Measurements from ENCODE around the gene OR1K1.
"Not testable (repeated sequence)": the region's sequence is repeated elsewhere in the genome, so short reads cannot be mapped to it uniquely, and the experiment has no call there.

OR1K1 gene

DNA sequence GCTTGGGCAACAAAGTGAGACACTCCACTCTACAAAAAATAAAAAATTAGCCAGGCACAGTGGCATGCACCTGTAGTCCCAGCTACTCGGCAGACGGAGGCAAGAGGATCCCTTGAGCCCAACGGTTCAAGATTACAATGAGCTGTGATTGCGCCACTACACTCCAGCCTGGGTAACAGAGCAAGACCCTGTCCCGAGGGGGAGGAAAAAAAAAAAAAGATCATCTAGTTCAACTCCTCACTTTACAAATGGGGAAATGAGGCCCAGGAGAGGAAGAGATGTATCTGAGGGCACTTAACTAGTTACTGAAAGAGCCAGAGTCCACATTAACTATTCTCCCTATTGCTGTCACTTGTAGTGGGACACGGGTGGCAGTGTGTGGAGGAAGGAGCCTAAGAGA lies 14.6 kb downstream of the OR1K1 start:
- DNase-seq = no peak

GRCh38 chr9:122815544-122815943 lies 15.6 kb downstream of the OR1K1 start:
- DNase-seq = no peak

DNA sequence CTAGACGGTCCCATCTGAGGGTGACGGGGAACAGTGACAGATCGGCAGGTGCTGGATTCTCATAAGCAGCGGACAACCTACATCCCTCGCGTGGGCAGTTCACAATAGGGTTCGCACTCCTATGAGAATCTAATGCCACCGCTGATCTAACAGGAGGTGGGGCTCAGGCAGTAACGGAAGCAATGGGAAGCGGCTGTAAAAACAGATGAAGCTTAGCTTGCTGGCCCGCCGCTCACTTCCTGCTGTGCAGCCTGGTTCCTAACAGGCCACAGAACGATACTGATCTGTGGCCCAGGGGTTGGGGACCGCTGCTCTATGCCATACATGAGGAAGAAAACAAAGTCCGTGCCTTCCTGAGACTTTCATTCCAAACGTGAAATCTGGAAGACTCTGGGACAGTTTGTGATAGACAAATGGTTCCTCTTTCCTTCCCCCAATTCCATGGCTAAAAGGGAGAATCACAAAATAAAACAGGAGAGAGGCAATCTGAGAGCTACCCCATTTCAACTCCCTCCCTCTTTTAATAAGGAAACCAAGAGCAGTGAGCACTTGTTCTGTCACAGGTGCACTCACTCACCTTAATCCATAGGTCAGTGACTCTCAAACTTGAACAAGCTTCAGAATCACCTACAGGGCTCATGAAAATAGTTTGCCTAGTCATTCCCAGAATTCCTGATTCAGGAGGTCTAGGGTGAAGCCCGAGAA lies 16.4 kb downstream of the OR1K1 start:
- no peak for DNase-seq

DNA sequence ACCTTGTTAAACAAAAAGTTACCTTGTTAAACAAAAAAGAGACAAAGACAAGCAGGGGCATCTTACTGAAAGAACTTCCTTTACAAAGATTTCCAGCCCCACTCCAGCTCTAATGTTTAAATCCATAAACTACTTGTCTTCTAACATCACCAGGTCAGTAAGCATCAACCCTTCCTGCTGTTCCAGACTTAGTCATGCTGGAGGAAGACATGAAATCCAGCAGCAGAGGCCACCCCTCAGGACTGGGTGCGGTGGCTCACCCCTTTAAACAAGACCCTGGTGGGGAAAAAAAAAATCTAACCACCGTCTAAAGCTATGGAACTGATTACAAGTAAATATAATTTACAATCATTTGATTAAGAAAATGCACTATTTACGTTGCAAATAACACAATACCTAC lies 19.4 kb downstream of the OR1K1 start:
- no peak for DNase-seq

DNA sequence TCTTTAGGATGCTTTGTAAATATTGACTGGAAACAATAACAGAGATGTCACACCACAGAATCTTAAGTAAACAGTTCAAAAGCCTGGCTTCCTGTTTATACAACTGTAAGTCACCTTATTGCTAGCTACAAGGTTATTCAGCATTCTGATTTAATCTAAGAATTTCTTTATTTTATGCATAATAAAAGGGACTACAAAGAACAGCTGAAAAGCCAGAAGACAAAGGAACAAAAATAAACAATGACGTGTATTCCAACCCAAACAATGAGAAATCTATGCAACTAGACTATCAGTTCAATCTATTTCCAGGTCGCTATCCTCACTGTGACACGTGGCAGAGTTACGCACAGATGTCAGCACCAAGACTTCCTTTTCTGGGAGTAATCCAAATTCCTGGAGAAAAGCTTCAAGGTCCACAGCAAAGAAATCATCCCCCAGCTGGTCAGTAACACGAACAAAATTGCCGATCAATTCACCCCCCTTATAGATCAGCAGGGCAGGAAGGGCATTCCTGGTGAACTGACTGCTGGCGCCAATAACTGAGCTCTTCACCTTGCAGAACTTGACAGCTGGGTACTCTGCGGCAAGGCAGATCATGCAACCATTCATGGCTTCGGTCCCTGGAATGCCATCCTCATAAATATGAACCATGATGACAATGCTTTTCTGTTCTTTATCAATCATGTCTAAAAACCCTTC lies 20.0 kb downstream of the OR1K1 start:
- no peak for DNase-seq

- DNase-seq = no peak
These were observed 20.5 kb downstream of the OR1K1 start for GRCh38 chr9:122820490-122820845.

- no peak for DNase-seq
These were observed 21.5 kb downstream of the OR1K1 start for GRCh38 chr9:122821278-122821943.

DNA sequence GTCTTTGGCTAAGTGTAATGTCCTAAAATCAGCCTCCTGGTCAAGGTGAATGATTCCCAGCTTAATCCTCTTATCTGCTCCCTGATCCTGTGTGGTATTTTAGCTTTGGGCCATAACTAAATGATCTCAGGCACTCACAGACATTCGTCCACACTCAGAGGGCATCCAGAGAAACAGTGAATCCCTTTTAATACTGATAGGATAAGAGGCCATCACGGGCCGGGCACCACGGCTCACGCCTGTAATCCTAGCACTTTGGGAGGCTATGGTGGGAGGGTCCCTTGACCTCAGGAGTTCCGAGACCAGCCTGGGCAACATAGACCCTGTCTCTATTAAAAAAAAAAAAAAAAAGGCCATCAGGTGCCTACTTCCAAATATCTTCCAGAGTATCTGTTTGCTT lies 22.1 kb downstream of the OR1K1 start:
- DNase-seq = no peak

DNA sequence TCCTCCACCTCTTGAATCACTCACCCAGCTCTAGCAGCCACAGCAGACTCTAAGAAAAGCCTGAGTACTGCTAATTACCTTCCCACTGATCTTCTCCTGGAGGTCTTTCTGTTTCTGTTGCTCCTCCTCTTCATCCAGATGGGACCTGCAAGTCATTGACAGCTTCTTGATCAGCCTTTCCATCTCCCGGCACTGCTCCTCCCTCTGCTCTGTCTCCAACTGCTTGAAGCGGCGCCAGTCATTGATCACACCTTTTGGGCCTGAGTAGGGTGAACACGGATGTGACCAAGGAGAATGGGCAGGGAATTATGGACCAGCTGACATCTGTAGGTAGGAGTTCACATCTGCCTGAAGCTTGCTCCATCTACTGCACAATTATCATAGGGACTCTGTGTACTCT lies 23.0 kb downstream of the OR1K1 start:
- no peak for DNase-seq

GRCh38 chr9:122827761-122828093 lies 27.8 kb downstream of the OR1K1 start:
- DNase-seq = no peak

DNA sequence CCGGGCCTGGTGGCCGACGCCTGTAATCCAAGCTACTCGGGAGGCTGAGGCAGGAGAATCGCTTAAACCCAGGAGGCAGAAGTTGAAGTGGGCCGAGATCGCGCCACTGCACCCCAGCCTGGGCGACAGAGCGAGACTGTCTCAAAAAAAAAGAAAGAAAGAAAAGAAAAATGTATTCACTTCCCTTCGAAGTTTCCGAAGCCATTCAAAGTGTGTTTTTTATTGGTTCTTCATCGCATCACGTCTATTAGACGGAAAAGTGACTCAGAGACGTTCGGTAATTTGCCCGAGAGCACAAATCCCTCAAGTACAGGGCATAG lies 29.0 kb downstream of the OR1K1 start:
- DNase-seq = not testable (repeated sequence)

- DNase-seq = no peak
These were observed 32.3 kb downstream of the OR1K1 start for GRCh38 chr9:122832194-122832593.

GRCh38 chr9:122835313-122835731 lies 35.4 kb downstream of the OR1K1 start:
- DNase-seq = no peak

DNA sequence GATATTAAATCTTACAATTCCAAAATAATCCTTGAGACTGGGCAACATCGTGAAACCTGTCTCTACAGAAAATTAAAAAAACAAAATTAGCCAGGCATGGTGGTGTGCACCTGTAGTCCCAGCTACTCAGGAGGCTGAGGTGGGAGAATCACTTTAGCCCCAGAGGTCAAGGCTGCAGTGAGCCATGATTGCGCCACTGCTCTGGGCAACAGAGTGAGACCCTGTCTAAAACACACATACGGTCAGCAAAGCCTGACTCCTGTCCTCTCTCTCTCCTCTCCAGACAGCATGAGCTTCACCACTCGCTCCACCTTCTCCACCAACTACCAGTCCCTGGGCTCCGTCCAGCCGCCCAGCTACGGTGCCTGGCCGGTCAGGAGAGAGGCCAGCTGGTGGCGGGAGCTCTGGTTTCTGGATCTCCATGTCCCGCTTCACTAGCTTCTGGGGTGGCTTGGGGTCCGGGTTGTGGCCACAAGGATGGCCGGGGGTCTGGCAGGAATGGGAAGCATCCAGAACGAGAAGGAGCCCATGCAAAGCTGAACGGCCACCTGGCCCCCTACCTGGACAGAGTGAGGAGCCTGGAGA lies 37.4 kb downstream of the OR1K1 start:
- no peak for DNase-seq

DNA sequence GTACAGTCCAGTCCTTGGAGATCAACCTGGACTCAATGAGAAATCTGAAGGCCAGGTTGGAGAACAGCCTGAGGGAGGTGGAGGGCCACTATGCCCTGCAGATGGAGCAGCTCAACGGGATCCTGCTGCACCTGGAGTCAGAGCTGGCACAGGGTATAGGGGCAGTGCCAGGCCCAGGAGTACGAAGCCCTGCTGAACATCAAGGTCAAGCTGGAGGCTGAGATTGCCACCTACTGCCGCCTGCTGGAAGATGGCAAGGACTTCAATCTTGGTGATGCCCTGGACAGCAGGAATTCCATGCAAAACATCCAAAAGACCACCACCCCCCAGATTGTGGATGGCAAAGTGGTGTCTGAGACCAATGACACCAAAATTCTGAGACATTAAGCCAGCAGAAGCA lies 38.5 kb downstream of the OR1K1 start:
- not testable (repeated sequence) for DNase-seq

DNA sequence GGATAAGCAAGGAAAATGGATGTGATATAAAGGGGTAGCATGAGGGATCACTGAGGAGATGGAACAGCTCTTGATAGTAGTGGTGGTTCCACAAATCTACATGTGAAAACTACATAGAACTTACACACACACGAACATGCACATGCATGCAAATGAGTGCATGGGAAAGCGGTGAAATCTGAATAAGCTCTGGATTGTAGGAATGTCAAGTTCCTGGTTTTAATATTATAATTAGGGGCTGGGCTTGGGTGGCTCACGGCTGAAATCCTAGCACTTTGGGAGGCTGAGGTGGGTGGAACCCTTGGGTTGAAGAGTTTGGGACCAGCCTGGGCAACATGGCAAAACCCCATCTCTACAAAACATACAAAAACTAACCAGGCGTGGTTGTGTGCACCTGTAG lies 41.6 kb downstream of the OR1K1 start:
- DNase-seq = no peak

GRCh38 chr9:122844137-122844536 lies 44.2 kb downstream of the OR1K1 start:
- DNase-seq = no peak

GRCh38 chr9:122845116-122845515 lies 45.2 kb downstream of the OR1K1 start:
- DNase-seq = no peak

DNA sequence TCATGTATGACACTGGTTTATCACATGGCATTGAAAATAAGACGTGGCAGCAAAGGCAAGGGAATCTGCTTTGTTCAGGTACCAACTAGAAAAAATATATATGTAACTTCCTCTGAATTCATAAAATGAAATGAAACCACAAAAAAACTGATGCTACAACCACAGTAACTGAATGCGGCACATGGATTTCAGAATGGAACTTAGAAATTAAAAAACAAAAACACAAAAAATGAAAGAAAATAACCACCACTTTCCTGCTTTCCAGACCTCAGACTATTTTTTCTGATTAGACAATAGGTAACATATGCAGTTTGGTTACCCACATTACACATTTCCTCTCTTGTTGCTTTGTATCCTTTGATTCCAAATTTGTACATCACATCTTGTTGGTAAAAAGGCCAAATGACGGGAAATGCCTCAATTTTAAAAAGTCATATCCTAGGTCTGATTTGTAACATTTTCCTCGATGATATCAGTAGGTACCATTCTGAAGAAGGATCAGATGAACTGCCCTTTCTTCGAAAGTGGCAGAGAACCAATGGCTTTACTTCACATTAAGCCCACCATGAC lies 46.5 kb downstream of the OR1K1 start:
- no peak for DNase-seq

- no peak for DNase-seq
These were observed 48.5 kb downstream of the OR1K1 start for GRCh38 chr9:122848256-122848943.
